Esophagus squamous epithelium (tissue), 4 donors: ENCODE results near the gene THBS1.

Experiments used
- CTCF ChIP-seq, 6 experiments: fragments of 450-650 bp in 4 of 6; fragments of 200-600 bp in 2 of 6; sonication (generic) in 2 of 6; IDR thresholded peaks; one replicate each; pipeline ENCODE4 v1.5.1; 2016 to 2019; ENCODE audit warnings: antibody characterized with exemption in 6 of 6, mild to moderate bottlenecking in 4 of 6, moderate library complexity in 4 of 6
- POLR2A ChIP-seq, 4 donors: fragments of 450-650 bp; IDR thresholded peaks; one replicate each; pipeline ENCODE4 v1.6.1; 2017; ENCODE audit warnings: antibody characterized with exemption in 4 of 4, mild to moderate bottlenecking in 4 of 4, moderate library complexity in 3 of 4

GRCh38 chr15:39535466-39535865, 45.4 kb upstream of the THBS1 start:
- no peak for TF ChIP-seq CTCF (IDR thresholded peaks at IDR 0.05)
- no peak for TF ChIP-seq POLR2A (IDR thresholded peaks at IDR 0.05)
